Lower leg skin (tissue), 4 donors: ENCODE data around the gene ZCCHC24. TPM values are rescaled to one million over a fixed set of nuclear protein-coding genes. Genes with fewer than 3 reads are reported as not detected.

ENCODE experiments used
- DNase-seq, 2 donors: peaks; one replicate each; pipeline ENCODE4 v3.0.0-alpha.2; 2019; ENCODE audit warnings: low spot score in 2 of 2
- H3K4me3 ChIP-seq: fragments of 200-600 bp; sonication (generic); 2 replicates; pipeline ENCODE4 v1.5.1; 2017; ENCODE audit warnings: mild to moderate bottlenecking, low read depth; ENCODE audit not compliant: poor library complexity, severe bottlenecking
- CTCF ChIP-seq, 3 donors: fragments of 450-650 bp; IDR thresholded peaks; one replicate each; pipeline ENCODE4 v1.5.1; 2016; ENCODE audit warnings: antibody characterized with exemption in 3 of 3, mild to moderate bottlenecking in 3 of 3, moderate library complexity in 2 of 3
- POLR2A ChIP-seq, 2 donors: fragments of 450-650 bp; IDR thresholded peaks; one replicate each; pipeline ENCODE4 v1.6.1; 2016 to 2017; ENCODE audit warnings: antibody characterized with exemption in 2 of 2, mild to moderate bottlenecking in 1 of 2, moderate library complexity in 1 of 2
- WGBS, 2 donors: methylation state at CpG; one replicate each; pipeline ENCODE4 v1.1.5; 2018; 5-methylcytosine and 5-hydroxymethylcytosine counted together
- intact Hi-C: fragments of 100-400 bp; cut with DNase I; formaldehyde crosslinking; loops from one replicate; pipeline ENCODE4 v1.15.0; 2023; ENCODE audit warnings: low total_unique reads
- total RNA-seq, 4 donors: library from RNA; depleted of rRNA; stranded (reverse); fragments of >200 nt; gene quantifications; one replicate each; pipeline ENCODE4 v1.1.0, GENCODE V29; 2016

ZCCHC24 gene
- total RNA-seq, 4 donors from 2014 or later, result 9.9 to 16.8 (median 13.1) TPM

DNA sequence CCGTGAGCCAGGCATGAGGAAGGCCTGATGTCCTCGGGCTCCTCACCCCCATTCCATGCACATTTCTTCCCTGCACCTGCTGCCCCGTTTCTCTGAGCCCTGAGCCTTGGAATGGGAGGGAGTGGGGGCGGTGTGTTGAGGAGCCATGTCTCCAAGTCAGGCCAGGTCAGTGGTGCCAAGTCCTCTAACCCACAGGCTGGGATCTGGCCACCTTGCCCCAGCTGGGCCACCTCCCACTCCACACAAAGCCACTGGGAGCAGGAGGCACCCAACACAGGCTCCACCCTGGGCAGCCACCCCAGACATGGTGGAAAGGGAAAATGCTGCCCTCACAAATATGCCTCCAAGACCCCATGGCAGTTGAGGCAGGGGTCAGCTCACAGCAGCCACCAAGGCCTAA is 27.7 kb downstream of the ZCCHC24 start:
- 83 to 87% methylated on average over 4 of the region's 4 CpGs for WGBS, 2 donors
- H3K4me3 ChIP-seq, result no peak overlapping the region
- intact Hi-C loops, result no loop called here
- TF ChIP-seq POLR2A (IDR thresholded peaks at IDR 0.05) (no peak), CTCF (IDR thresholded peaks at IDR 0.05) (no peak)
- DNase-seq, result no peak

GRCh38 chr10:79417266-79417665 is 28.2 kb downstream of the ZCCHC24 start:
- TF ChIP-seq POLR2A (IDR thresholded peaks at IDR 0.05) (no peak), CTCF (IDR thresholded peaks at IDR 0.05) (no peak)
- 66 to 69% methylated on average over 2 of the region's 2 CpGs for whole genome bisulfite sequencing, 2 donors
- H3K4me3 ChIP-seq, result no peak overlapping the region
- DNase-seq, result no peak
- intact Hi-C loops, result no loop called here

GRCh38 chr10:79416578-79417255 is 28.7 kb downstream of the ZCCHC24 start:
- no peak for TF ChIP-seq CTCF (IDR thresholded peaks at IDR 0.05)
- TF ChIP-seq POLR2A (IDR thresholded peaks at IDR 0.05), result no peak
- no peak for DNase-seq
- WGBS, 2 donors, result 82 to 90% methylated on average over 12 of the region's 12 CpGs
- intact Hi-C loops, result no loop called here
- no peak overlapping the region for H3K4me3 ChIP-seq

DNA sequence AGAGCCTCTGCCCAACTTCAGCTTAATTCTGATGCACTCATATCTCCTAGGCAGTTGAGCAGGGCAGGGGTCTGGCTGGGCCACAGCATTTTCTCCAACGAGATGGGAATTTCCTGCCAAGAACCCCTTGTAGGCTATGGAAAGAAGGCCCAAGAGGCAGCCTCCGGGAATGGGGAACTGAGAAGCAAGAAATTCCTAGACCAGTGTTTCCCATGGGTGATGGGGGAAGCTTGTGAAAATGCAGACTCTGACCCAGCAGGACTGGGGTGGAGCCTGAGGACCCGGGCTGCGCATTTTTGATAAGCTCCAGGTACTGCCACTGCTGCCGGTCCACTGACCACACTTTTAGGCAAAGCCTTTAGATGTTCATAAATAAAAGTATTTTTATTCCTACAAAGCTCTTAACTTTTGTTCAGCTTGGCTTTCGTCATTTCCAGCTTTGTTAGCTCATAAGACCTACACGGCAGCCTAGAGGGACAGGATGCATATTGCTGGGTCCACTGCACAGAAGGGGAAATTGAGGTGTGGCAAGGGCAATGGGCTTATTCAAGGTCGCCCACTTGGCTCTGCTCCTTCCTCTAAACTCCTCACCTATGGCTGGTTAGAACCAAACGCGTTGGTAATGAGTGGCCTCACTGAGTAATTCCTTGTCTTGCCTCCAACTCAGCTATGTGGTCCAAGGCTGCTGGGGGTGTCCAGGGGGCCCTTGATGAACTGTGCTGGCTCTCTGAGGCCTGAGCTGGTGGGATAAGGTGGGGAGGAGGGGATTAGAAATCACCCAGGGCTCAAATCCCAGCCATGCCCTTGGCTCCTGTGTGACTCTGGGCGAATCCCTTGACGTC is 29.5 kb downstream of the ZCCHC24 start:
- 77% methylated on average over 12 of the region's 12 CpGs for WGBS, 2 donors
- no peak for DNase-seq
- TF ChIP-seq CTCF (IDR thresholded peaks at IDR 0.05), result no peak
- TF ChIP-seq POLR2A (IDR thresholded peaks at IDR 0.05), result no peak
- intact Hi-C loops, result no loop called here
- no peak overlapping the region for H3K4me3 ChIP-seq

- TF ChIP-seq POLR2A (IDR thresholded peaks at IDR 0.05) (no peak), CTCF (IDR thresholded peaks at IDR 0.05) (no peak)
- H3K4me3 ChIP-seq, result no peak overlapping the region
- WGBS, 2 donors, result 82 to 95% methylated on average over 3 of the region's 3 CpGs
- DNase-seq, result no peak
- intact Hi-C loops, result no loop called here
Measured at GRCh38 chr10:79414714-79415113, 30.7 kb downstream of the ZCCHC24 start.
